GM12872 (cell line): ENCODE results near the gene TNRC6A.

ENCODE experiments used
- TF ChIP-seq, protein P1 (sequence below): IDR thresholded peaks from 3 replicates; pipeline ENCODE4 v1.5.1; 2011; ENCODE audit warnings: low read depth, mild to moderate bottlenecking, low read length, moderate library complexity; ENCODE audit not compliant: insufficient read depth

TNRC6A gene

DNA sequence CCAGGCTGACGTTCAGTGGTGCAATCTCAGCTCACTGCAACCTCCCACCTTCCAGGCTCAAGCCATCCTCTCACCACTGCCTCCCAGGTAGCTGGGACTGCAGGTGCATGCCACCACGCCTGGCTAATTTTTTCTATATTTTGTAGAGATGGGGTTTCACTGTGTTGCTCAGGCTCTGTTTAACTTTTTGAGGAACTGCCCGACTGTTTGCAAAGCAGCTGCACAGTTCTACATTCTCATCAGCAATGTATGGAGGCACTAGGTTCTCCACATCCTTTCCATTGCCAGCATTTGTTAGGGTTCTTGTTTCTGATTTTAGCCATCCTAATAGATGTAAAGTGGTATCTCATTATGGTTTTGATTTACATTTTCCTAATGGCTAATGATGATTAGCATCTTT, 9.4 kb downstream of the TNRC6A start:
- TF ChIP-seq, protein P1, sequence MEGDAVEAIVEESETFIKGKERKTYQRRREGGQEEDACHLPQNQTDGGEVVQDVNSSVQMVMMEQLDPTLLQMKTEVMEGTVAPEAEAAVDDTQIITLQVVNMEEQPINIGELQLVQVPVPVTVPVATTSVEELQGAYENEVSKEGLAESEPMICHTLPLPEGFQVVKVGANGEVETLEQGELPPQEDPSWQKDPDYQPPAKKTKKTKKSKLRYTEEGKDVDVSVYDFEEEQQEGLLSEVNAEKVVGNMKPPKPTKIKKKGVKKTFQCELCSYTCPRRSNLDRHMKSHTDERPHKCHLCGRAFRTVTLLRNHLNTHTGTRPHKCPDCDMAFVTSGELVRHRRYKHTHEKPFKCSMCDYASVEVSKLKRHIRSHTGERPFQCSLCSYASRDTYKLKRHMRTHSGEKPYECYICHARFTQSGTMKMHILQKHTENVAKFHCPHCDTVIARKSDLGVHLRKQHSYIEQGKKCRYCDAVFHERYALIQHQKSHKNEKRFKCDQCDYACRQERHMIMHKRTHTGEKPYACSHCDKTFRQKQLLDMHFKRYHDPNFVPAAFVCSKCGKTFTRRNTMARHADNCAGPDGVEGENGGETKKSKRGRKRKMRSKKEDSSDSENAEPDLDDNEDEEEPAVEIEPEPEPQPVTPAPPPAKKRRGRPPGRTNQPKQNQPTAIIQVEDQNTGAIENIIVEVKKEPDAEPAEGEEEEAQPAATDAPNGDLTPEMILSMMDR = no peak

DNA sequence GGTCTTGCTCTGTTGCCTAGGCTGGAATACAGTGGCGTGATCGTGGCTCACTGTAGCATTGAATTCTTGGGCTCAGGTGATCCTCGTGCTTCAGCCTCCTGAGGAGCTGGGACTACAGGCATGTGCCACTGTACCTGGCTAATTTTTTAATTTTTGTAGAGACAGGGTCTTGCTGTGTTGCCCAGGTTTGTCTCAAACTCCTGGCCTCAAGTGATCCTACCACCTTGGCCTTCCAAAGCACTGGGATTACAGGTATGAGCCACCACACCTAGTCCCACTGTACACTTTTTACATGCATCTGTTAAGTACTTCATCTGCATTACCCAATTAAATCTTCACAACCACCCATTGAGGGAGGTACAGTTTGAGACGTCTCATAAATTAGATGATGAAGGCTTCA, 12.4 kb downstream of the TNRC6A start:
- TF ChIP-seq, protein P1 = no peak

DNA sequence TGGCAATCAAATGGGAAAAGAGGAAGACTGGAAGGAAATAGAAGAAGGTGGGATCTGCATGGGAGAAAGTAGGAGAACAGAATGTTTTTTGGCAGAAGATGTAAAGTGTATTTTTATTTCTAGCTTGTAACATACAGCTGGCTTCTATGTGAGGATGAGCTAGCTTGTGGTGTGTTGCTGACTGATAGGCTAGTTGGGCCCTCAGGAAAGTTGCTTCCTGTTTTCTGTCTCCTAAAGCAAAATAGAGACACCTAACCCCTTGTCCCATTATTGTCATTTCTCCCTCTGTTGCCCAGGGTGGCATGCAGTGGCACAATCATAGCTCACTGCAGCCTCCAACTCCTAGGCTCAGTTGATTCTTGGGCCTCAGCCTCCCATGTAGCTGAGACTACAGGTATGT, 15.9 kb downstream of the TNRC6A start:
- TF ChIP-seq, protein P1 = no peak

DNA sequence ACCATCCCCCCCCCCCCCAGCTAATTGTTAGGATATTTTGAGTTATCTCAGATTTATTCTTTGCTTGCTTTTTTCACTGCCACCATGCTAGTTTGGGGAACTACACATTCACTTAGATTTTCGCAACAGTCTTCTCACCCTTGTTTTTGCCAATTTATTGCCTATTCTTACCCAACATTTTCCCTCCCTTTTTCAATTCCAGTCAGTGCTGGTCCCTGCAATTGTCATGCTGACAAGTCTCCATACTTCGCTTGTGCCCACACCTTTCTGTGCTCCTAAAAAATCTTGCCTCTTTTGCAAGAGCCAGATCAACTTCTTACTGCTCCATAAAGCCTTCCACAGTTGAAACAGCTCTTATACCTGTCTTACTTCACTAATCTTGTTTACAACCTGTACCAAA, 16.3 kb downstream of the TNRC6A start:
- TF ChIP-seq, protein P1 = no peak

DNA sequence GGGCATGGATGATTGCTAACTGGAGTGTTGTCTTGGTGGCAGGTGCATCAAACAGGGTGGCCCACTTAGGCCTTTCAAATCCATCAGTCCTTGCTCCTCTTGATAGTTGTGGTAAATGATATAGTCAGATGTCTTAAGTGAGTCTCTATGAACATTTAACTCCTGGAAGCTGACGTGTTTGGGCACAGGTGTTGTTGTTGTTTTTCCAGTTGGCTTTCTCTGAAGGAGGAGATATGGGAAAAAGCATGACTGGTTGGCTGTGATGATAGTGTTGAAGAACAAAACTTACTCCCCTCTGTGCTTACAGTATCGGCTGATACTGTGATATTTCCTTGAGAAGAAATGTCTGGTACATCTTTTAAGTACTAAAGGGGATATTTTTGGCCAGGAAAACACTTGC, 18.0 kb downstream of the TNRC6A start:
- TF ChIP-seq, protein P1 = no peak

DNA sequence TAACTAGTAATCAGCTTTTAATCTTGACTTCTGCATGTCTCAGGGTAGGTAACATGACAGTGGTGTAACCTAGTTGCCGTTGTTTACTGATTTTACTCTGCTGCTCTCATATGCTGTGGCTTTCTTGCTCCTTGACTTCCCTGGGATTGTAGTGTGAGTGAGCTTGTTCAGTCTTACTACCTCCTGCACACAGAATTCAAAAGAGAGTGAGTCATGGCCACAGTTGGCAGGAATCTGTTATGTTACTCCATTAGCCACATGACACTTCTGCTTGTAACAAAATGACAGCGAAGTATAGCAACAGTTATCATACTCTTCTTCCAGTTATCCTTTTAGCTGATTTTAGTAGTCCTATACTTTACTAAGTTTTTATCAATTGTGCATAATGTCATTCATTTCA, 18.8 kb downstream of the TNRC6A start:
- TF ChIP-seq, protein P1 = no peak

DNA sequence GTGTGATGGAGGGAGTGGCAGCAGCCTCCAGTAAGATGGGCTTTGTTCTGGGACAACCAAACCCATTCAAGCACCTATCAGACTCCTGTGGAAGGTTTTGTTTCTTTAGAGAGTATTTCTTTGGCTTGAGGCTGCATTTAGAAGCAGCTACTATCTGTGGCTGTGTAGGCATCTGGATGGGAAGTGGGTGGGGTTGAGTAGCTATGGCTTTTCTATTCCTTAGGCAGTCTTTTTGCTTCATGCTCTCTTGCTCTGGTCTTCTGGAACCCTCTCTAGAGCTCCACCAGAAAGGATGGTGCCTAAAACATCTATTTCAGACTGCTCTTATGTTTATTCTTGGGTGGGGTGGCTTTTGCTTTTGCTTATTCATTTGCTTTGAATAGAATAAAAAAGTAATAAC, 19.9 kb downstream of the TNRC6A start:
- TF ChIP-seq, protein P1 = no peak

DNA sequence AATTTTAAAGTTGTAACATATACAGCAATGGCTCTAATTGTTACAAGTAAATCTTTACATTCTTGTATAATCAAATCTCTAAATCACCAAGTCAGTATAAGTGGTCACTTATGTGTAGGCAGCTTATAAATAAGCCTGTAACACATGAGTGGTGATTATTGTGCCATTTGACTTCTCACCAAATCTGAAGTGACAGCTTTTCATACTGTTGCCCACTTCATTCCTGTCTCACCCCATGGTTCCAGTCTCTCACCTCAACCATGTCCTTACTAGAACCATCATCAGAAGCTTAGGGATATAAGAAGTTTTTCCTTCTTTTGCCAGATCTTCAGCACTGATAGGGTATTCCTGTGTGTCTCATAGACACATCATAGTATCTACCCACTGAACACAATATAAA, 23.5 kb downstream of the TNRC6A start:
- TF ChIP-seq, protein P1 = no peak
